GM12892 (cell line): Measurements from ENCODE around the gene ALG5.
A peak's percentile ranks its signal among the peaks of the same experiment; 100 is the strongest.

ENCODE experiments used
- DNase-seq: peaks from one replicate; pipeline ENCODE4 v3.0.0; 2011; ENCODE audit not compliant: insufficient read length
- FAIRE-seq: peaks from 2 replicates; lab custom pipeline; 2011; peaks lifted over from hg19 to GRCh38; lab: Jason Lieb, UNC
- POLR2A ChIP-seq: IDR thresholded peaks from 2 replicates; pipeline ENCODE4 v1.6.1; 2011; ENCODE audit warnings: low read depth, low read length, control low read depth
- POLR2AphosphoS5 ChIP-seq: IDR thresholded peaks from 2 replicates; pipeline ENCODE4 v1.6.1; 2011; ENCODE audit warnings: low read depth, low read length, control low read depth
- TAF1 ChIP-seq: IDR thresholded peaks from 2 replicates; pipeline ENCODE4 v1.6.1; 2011; ENCODE audit warnings: low read depth, mild to moderate bottlenecking, control low read depth, low read length, borderline replicate concordance

The ALG5 gene

DNA sequence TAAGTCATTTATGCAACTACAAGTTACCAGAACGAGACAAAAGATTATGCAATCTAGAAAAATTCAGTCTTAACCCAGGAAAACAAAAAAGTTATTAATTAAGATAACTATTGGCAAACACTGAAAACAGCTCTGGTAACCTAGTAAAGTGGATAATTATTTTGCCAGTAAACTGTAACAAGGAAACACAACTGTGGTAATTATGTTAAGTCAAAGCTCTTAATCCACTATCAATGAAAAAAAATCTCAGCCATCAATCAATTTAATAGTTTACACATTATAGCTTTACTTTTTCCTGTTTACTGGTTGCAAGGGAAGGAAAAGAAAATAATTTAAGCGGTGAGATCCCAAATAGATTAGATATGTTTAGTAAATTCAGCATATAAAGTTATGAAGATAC is 12.6 kb upstream of the ALG5 start:
- DNase-seq (no peak), FAIRE-seq (no peak)
- no peak for TF ChIP-seq POLR2A
- TF ChIP-seq POLR2AphosphoS5 = no peak
- no peak for TF ChIP-seq TAF1

DNA sequence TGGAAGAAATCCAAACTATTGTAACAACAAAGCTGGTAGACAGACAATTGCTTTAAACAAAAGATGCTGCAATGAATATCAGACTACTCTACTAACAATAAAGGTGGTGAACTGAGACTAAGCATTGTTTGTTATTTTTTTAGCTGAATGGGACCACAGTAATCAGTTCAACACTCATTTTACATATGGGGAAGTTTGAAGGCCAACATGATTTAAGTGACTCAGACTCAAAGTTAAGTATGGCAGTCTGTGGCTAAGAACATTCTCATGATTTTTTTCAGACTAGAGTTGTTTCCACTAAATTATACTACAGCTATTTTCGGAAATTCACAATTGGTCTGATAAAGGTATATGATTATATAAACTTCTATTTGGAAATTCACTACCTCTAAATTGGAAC is 11.9 kb upstream of the ALG5 start:
- FAIRE-seq (no peak), DNase-seq (no peak)
- no peak for TF ChIP-seq POLR2AphosphoS5
- TF ChIP-seq POLR2A = no peak
- TF ChIP-seq TAF1 = no peak

DNA sequence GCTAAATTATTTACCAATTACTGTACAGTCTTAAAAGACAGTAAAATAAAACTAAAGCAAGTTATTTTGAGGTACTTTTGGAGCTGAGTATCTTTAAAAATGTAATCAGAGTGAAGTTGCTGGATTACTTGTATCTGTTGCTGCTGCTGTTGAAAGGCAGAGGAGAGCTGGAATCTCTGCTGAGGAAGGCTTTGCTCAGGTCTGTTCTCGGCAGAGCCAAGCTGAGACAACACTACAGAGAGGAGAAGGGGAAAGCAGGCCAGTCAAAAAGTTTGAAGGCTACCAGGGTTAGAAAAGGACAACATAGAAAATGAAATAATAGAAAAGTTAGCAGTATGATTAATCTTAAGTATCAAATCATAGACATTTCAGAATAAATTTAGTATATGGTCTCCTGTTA is 11.3 kb upstream of the ALG5 start:
- DNase-seq (no peak), FAIRE-seq (no peak)
- TF ChIP-seq TAF1 = no peak
- no peak for TF ChIP-seq POLR2AphosphoS5
- TF ChIP-seq POLR2A = no peak

DNA sequence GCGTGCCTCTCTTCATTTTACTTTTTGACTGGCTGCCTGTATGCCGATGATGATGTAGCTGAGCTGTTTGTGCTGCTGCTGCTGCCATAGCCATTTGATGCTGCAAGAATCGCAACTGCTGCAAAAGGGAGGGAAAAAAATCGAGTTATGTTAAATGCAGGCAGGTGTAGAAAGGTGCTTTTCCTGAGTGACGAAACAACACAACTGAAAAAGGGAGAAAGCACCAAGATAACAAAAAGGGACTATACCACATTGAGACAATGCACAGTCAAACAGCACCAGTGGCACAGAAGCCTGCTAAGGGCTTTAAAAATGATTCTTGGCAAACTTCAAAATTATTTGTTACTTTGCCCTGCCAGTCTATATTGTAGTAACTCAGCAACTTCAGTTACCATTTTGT is 10.6 kb upstream of the ALG5 start:
- no peak for FAIRE-seq
- TF ChIP-seq POLR2AphosphoS5 (no peak), POLR2A (no peak), TAF1 (no peak)
- no peak for DNase-seq

DNA sequence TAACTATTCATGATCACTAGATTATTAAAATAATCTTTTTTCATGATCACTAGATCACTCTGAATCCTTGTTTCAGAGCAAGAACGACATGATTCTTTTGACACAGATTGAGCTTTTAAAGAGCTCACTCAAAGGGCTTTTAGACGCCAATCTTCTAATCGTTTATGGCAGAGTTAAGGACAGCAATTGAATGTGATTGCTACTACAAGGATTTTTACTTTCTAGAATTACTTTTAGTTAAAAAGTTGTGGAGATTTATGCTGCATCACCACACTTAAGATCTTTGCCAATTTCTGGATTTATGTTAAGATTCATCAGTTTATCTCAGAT is 2.7 kb upstream of the ALG5 start:
- DNase-seq (no peak), FAIRE-seq (peak; percentile 14)
- TF ChIP-seq TAF1 (no peak), POLR2A (no peak), POLR2AphosphoS5 (no peak)

DNA sequence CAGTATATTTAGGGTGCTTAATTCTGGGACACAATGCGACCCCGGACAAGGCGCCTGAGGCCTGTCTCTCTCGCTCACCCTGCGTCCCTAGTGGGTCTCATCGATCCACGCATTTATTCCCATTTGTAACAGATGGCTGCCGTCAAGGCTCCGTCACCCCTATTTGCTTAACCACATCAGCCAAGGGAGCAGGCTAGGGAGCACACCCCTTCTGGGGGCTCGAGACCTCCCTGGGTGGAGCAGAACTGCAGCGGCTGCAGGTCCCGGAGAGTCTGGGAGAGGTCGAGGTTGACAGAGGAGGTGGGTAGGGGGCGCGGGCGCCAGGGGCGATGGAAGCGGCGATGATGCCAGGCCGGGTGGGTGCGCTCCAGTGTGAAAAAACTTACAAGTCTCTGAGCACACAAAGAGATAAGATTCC is 507 bp downstream of the ALG5 start:
- DNase-seq (peak; percentile 16), FAIRE-seq (no peak)
- no peak for TF ChIP-seq POLR2A
- TF ChIP-seq TAF1 = no peak
- no peak for TF ChIP-seq POLR2AphosphoS5

DNA sequence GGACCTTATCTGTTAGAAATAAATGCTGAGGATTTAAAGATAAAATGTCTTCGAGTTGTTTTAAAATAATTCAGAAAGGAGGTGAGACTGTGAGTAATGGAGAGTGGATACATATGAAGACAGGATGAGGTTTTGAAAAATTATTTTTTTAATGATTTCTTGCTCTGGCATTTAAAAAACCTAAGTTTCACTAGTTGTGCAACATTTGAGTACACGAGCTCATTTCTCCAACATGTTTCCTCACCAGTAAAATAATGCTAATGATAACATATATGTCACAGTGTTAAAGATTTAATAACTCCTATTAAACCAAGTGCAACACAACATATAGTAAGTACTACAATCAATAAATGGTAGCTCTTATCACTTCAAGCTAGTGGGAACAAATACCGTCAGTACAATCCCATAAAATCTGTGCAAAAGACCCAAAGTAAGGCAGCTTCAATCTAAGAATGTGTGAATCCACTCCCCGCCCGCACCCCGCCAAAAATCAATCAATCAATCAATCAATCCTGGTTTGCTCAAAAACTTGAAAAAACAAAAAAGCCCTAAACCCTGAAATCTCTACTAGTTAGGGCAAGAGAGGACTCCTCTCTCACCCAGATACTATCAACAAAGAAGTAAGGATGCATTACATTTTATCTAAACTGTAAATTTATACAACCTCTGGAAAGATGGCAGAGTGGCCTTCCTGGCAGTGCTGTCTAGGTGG is 1.3 kb downstream of the ALG5 start:
- TF ChIP-seq POLR2A = no peak
- TF ChIP-seq TAF1 = no peak
- TF ChIP-seq POLR2AphosphoS5 = no peak
- DNase-seq (no peak), FAIRE-seq (peak; percentile 21)

DNA sequence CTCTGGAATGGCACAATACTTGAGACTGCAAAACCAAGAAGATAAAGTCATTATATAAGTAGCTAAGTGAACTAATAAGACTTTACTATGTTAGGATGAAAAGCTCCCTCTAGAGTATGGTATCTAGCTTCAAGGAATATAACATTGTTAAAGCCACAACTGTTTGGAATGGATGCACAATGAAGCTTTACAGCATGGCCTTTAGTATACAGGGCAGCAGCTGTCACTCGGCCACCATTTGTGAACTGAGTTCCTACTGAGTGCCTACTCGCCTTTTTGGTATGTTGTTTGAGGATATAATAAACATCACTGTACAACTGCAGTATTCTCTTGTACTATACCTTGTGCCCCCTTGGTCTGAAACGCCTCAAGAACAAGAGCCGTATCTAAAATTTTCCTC is 6.8 kb downstream of the ALG5 start:
- TF ChIP-seq POLR2A (no peak), POLR2AphosphoS5 (no peak), TAF1 (no peak)
- FAIRE-seq = no peak
- DNase-seq = no peak

DNA sequence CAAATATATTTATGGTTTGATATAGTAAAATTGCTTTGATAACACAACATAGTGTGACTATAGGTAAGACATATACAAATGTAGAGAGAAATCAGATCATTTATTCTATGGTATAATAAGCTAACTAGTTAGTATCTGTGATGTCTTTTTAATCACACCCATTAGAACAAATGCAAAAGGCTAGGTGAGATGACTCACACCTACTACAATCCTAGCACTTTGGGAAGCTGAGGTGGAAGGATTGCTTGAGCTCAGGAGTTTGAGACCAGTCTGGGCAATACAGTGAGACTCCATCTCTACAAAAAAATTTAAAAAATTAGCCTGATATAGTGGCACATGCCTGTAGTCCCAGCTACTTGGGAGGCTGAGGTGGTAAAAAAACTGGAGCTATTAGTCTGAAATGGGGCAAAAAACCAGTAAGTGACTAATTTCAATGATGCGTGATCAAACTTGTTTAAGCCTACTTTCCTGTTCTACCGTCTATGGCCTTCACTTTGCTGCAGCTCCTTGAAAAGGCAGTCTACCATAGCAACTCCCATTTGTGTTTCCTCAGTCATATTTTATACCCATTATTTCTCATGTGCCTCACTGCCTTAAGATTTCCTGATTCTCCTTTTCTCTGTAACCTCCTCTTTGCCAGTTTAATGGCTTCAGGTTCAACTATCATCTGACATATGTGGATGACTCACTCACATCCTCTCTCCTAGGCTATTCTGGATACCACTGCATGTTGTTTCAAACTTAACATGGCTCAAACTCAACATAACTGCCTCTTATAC is 12.5 kb downstream of the ALG5 start:
- no peak for DNase-seq
- TF ChIP-seq POLR2A = no peak
- TF ChIP-seq POLR2AphosphoS5 = no peak
- TF ChIP-seq TAF1 = no peak
- no peak for FAIRE-seq

DNA sequence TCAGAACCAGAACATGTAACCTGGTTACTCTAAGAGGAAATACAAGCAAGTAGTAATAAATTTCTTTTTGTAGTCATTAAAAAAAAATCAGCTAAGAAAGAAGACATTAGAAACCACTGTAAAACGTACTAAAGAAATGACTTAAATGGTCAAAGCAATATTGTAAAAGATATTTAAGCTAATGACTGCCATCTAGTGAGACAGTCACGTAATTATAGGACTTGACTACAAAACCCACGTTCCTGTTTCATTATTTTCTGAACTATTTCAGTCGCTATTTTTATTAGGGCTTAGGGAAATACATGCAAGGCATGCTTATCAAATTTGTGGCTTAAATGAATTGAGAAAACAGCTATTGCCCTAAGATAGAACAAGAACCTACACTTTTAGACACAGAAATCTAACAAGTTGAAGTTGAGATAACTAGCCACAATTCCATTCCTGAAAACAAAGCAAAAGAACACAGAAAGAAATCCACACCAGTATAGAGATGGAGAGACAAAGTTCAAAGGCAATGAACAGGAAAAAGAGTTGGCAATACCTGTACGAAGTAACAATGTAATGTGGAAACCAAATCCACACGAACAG is 17.9 kb downstream of the ALG5 start:
- TF ChIP-seq POLR2AphosphoS5 (no peak), POLR2A (no peak), TAF1 (no peak)
- peak; percentile 85 for FAIRE-seq
- DNase-seq = no peak

DNA sequence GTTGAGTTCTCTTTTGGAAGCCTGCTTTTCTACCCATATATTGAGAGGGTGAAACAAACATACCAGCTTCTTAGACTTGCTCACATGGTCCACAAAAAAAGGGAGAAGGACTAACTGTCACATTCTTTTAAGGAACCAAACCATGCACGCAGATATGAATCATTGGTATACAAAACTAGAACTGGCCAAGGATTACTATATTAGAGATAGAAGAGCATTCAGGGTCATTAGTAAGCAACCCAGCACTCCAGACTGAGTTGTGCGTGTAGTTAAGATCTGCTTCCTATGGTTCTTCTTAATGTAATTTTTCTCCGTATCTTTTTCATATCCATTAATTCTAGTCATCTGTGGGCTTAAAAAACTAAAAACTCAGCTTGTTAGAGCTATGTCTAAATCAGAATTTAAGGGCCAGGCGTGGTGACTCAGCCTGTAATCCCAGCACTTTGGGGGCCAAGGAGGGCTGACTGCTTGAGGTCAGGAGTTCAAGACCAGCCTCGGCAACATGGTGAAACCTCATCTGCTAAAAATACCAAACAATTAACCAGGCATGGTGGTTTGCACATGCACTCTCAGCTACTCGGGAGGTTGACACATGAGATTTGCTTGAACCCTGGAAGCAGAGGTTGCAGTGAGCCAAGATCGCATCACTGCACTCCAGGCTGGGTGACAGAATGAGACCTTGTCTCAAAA is 19.6 kb downstream of the ALG5 start:
- DNase-seq (no peak), FAIRE-seq (peak; percentile 36)
- TF ChIP-seq TAF1 = no peak
- TF ChIP-seq POLR2AphosphoS5 = no peak
- no peak for TF ChIP-seq POLR2A
